ENCODE results near the gene HYI. TPM values are rescaled to one million over a fixed set of nuclear protein-coding genes. Genes with fewer than 3 reads are reported as not detected.

Gene HYI
- total RNA-seq, 5 donors from 2014 or later (not counting 1 experiment from before 2014, with no cell fraction given), result 14.9 to 27.4 (median 19.9) TPM

GRCh38 chr1:43427524-43427923, 26.2 kb downstream of the HYI start:
- ATAC-seq (replicated peaks in 1 of 4), result no peak
- DNase-seq, result no peak
- peaks cover 0 to 5% of the 10 kb centered on the region in 2 experiments for H3K4me1 ChIP-seq (ENCODE audit: control insufficient read depth in 1 of 2, extremely low read depth in 1 of 2, insufficient read depth in 2 of 2, low read length in 2 of 2)
- no peaks in the 10 kb centered on the region for H3K27me3 ChIP-seq (replicated peaks in 1 of 2; ENCODE audit: control insufficient read depth in 2 of 2, extremely low read depth in 1 of 2, insufficient read depth in 2 of 2, low read length in 1 of 2)
- Mint-ChIP-seq H3K4me1 (no peaks in the 10 kb centered on the region), H3K4me3 (no peak overlapping the region), H3K27ac (no peak overlapping the region), H3K27me3 (no peaks in the 10 kb centered on the region), H3K36me3 (peaks cover 63% of the 10 kb centered on the region), H3K9me3 (no peaks in the 10 kb centered on the region)
- H3K27ac ChIP-seq (ENCODE audit: low read length), result no peak overlapping the region
- H3K9me3 ChIP-seq, result no peaks in the 10 kb centered on the region
- no peak overlapping the region for H3K4me3 ChIP-seq (ENCODE audit: control insufficient read depth in 1 of 2, extremely low read depth in 1 of 2, low read length in 1 of 2)
- WGBS (ENCODE audit: insufficient coverage), result 94% methylated on average over 12 of the region's 14 CpGs
- CTCF ChIA-PET, result no interaction called here
- peaks cover 26 to 96% of the 10 kb centered on the region in 2 donors for H3K36me3 ChIP-seq (ENCODE audit: control insufficient read depth in 2 of 2, extremely low read depth in 1 of 2, insufficient read depth in 1 of 2, low read length in 1 of 2)
- POLR2A ChIA-PET, result no interaction called here

- Histone ChIP-seq H3K36me3 (ENCODE audit: control insufficient read depth in 2 of 2, extremely low read depth in 1 of 2, insufficient read depth in 1 of 2, low read length in 1 of 2) (peaks cover 15 to 95% of the 10 kb centered on the region in 2 donors), H3K4me1 (ENCODE audit: control insufficient read depth in 1 of 2, extremely low read depth in 1 of 2, insufficient read depth in 2 of 2, low read length in 2 of 2) (peaks cover 0 to 5% of the 10 kb centered on the region in 2 experiments), H3K27ac (ENCODE audit: low read length) (no peak overlapping the region), H3K9me3 (no peaks in the 10 kb centered on the region), H3K4me3 (ENCODE audit: control insufficient read depth in 1 of 2, extremely low read depth in 1 of 2, low read length in 1 of 2) (no peak overlapping the region), H3K27me3 (replicated peaks in 1 of 2; ENCODE audit: control insufficient read depth in 2 of 2, extremely low read depth in 1 of 2, insufficient read depth in 2 of 2, low read length in 1 of 2) (no peaks in the 10 kb centered on the region)
- Mint-ChIP-seq H3K27me3 (no peaks in the 10 kb centered on the region), H3K36me3 (peaks cover 59% of the 10 kb centered on the region), H3K9me3 (no peaks in the 10 kb centered on the region), H3K4me1 (no peaks in the 10 kb centered on the region), H3K4me3 (no peak overlapping the region), H3K27ac (no peak overlapping the region)
- no peak for DNase-seq
- WGBS (ENCODE audit: insufficient coverage), result 94% methylated on average over 11 of the region's 11 CpGs
- ATAC-seq (replicated peaks in 1 of 4), result no peak
- ChIA-PET CTCF (no interaction called here), POLR2A (no interaction called here)
Observed at GRCh38 chr1:43426221-43426620, 27.5 kb downstream of the HYI start.

- Histone ChIP-seq H3K4me1 (ENCODE audit: control insufficient read depth in 1 of 2, extremely low read depth in 1 of 2, insufficient read depth in 2 of 2, low read length in 2 of 2) (peaks cover 0 to 5% of the 10 kb centered on the region in 2 experiments), H3K27me3 (replicated peaks in 1 of 2; ENCODE audit: control insufficient read depth in 2 of 2, extremely low read depth in 1 of 2, insufficient read depth in 2 of 2, low read length in 1 of 2) (no peaks in the 10 kb centered on the region), H3K36me3 (ENCODE audit: control insufficient read depth in 2 of 2, extremely low read depth in 1 of 2, insufficient read depth in 1 of 2, low read length in 1 of 2) (peaks cover 13 to 95% of the 10 kb centered on the region in 2 donors), H3K27ac (ENCODE audit: low read length) (no peak overlapping the region), H3K9me3 (no peaks in the 10 kb centered on the region), H3K4me3 (ENCODE audit: control insufficient read depth in 1 of 2, extremely low read depth in 1 of 2, low read length in 1 of 2) (no peak overlapping the region)
- ATAC-seq (replicated peaks in 1 of 4) (no peak), DNase-seq (no peak)
- Mint-ChIP-seq H3K9me3 (no peaks in the 10 kb centered on the region), H3K4me3 (no peak overlapping the region), H3K4me1 (no peaks in the 10 kb centered on the region), H3K36me3 (peaks cover 55% of the 10 kb centered on the region), H3K27me3 (no peaks in the 10 kb centered on the region), H3K27ac (no peak overlapping the region)
- POLR2A ChIA-PET, result no interaction called here
- WGBS (ENCODE audit: insufficient coverage), result 94% methylated on average over 3 of the region's 4 CpGs
- CTCF ChIA-PET, result interaction anchor here in 1 of 2 donors (1.0 kb wide), 1 partner anchor 200 kb away, joined by 4 read pairs; no protein-coding TSS in a partner anchor
Observed at GRCh38 chr1:43425045-43425444, 28.7 kb downstream of the HYI start.

- no peaks in the 10 kb centered on the region for H3K9me3 Mint-ChIP-seq
- Histone ChIP-seq H3K27me3 (replicated peaks in 1 of 2; ENCODE audit: control insufficient read depth in 2 of 2, extremely low read depth in 1 of 2, insufficient read depth in 2 of 2, low read length in 1 of 2) (no peaks in the 10 kb centered on the region), H3K36me3 (ENCODE audit: control insufficient read depth in 2 of 2, extremely low read depth in 1 of 2, insufficient read depth in 1 of 2, low read length in 1 of 2) (peaks cover 13 to 95% of the 10 kb centered on the region in 2 donors), H3K4me3 (ENCODE audit: control insufficient read depth in 1 of 2, extremely low read depth in 1 of 2, low read length in 1 of 2) (no peak overlapping the region), H3K27ac (ENCODE audit: low read length) (no peak overlapping the region), H3K9me3 (no peaks in the 10 kb centered on the region), H3K4me1 (ENCODE audit: control insufficient read depth in 1 of 2, extremely low read depth in 1 of 2, insufficient read depth in 2 of 2, low read length in 2 of 2) (peaks cover 0 to 5% of the 10 kb centered on the region in 2 experiments)
- H3K27ac Mint-ChIP-seq, result no peak overlapping the region
- ATAC-seq (replicated peaks in 1 of 4) (no peak), DNase-seq (no peak)
- WGBS (ENCODE audit: insufficient coverage), result 90% methylated on average over 19 of the region's 23 CpGs
- H3K36me3 Mint-ChIP-seq, result peaks cover 43% of the 10 kb centered on the region
- ChIA-PET CTCF (no interaction called here), POLR2A (no interaction called here)
- H3K4me3 Mint-ChIP-seq, result no peak overlapping the region
- H3K27me3 Mint-ChIP-seq, result no peaks in the 10 kb centered on the region
- H3K4me1 Mint-ChIP-seq, result no peaks in the 10 kb centered on the region
Observed at GRCh38 chr1:43423672-43424550, 29.8 kb downstream of the HYI start.

- ChIA-PET CTCF (no interaction called here), POLR2A (no interaction called here)
- 92% methylated on average over 14 of the region's 16 CpGs for WGBS (ENCODE audit: insufficient coverage)
- ATAC-seq (replicated peaks in 1 of 4) (no peak), DNase-seq (no peak)
- H3K4me3 Mint-ChIP-seq, result no peak overlapping the region
- peaks cover 0 to 5% of the 10 kb centered on the region in 2 experiments for H3K4me1 ChIP-seq (ENCODE audit: control insufficient read depth in 1 of 2, extremely low read depth in 1 of 2, insufficient read depth in 2 of 2, low read length in 2 of 2)
- H3K9me3 Mint-ChIP-seq, result no peaks in the 10 kb centered on the region
- H3K27ac ChIP-seq (ENCODE audit: low read length), result no peak overlapping the region
- H3K4me1 Mint-ChIP-seq, result no peaks in the 10 kb centered on the region
- H3K36me3 ChIP-seq (ENCODE audit: control insufficient read depth in 2 of 2, extremely low read depth in 1 of 2, insufficient read depth in 1 of 2, low read length in 1 of 2), result peaks cover 13 to 95% of the 10 kb centered on the region in 2 donors
- H3K9me3 ChIP-seq, result no peaks in the 10 kb centered on the region
- no peaks in the 10 kb centered on the region for H3K27me3 Mint-ChIP-seq
- no peaks in the 10 kb centered on the region for H3K27me3 ChIP-seq (replicated peaks in 1 of 2; ENCODE audit: control insufficient read depth in 2 of 2, extremely low read depth in 1 of 2, insufficient read depth in 2 of 2, low read length in 1 of 2)
- peaks cover 41% of the 10 kb centered on the region for H3K36me3 Mint-ChIP-seq
- no peak overlapping the region for H3K4me3 ChIP-seq (ENCODE audit: control insufficient read depth in 1 of 2, extremely low read depth in 1 of 2, low read length in 1 of 2)
- H3K27ac Mint-ChIP-seq, result no peak overlapping the region
Observed at GRCh38 chr1:43422995-43423671, 30.6 kb downstream of the HYI start.

GRCh38 chr1:43421976-43422750, 31.6 kb downstream of the HYI start:
- no peak overlapping the region for H3K4me3 Mint-ChIP-seq
- no peak for DNase-seq
- peaks cover 33% of the 10 kb centered on the region for H3K36me3 Mint-ChIP-seq
- no peaks in the 10 kb centered on the region for H3K9me3 Mint-ChIP-seq
- H3K36me3 ChIP-seq (ENCODE audit: control insufficient read depth in 2 of 2, extremely low read depth in 1 of 2, insufficient read depth in 1 of 2, low read length in 1 of 2), result peaks cover 10 to 95% of the 10 kb centered on the region in 2 donors
- H3K27me3 ChIP-seq (replicated peaks in 1 of 2; ENCODE audit: control insufficient read depth in 2 of 2, extremely low read depth in 1 of 2, insufficient read depth in 2 of 2, low read length in 1 of 2), result no peaks in the 10 kb centered on the region
- ATAC-seq (replicated peaks in 1 of 4), result no peak
- H3K4me1 Mint-ChIP-seq, result no peaks in the 10 kb centered on the region
- H3K4me3 ChIP-seq (ENCODE audit: control insufficient read depth in 1 of 2, extremely low read depth in 1 of 2, low read length in 1 of 2), result no peak overlapping the region
- ChIA-PET CTCF (no interaction called here), POLR2A (no interaction called here)
- peak overlapping the region in 1 of 2 donors; percentile 48 for H3K27ac Mint-ChIP-seq
- H3K27me3 Mint-ChIP-seq, result no peaks in the 10 kb centered on the region
- H3K4me1 ChIP-seq (ENCODE audit: control insufficient read depth in 1 of 2, extremely low read depth in 1 of 2, insufficient read depth in 2 of 2, low read length in 2 of 2), result peaks cover 0 to 5% of the 10 kb centered on the region in 2 experiments
- H3K9me3 ChIP-seq, result no peaks in the 10 kb centered on the region
- WGBS (ENCODE audit: insufficient coverage), result 91% methylated on average over 3 of the region's 12 CpGs
- H3K27ac ChIP-seq (ENCODE audit: low read length), result no peak overlapping the region
